H9 (cell line): Measurements from ENCODE around the gene KCNIP4. TPM values are rescaled to one million over a fixed set of nuclear protein-coding genes. Genes with fewer than 3 reads are reported as not detected.

Experiments used
- DNase-seq: peaks from one replicate; pipeline ENCODE4 v3.0.0-alpha.2; 2017
- H2AFZ ChIP-seq: one replicate; pipeline ENCODE4 v1.6.1; 2013; ENCODE audit warnings: mild to moderate bottlenecking, low read length, control low read depth, moderate library complexity
- H2AK5ac ChIP-seq: 2 replicates; pipeline ENCODE4 v1.6.1; 2013; ENCODE audit warnings: low read length, control low read depth, mixed read lengths; ENCODE audit not compliant: insufficient read length
- H2BK120ac ChIP-seq: one replicate; pipeline ENCODE4 v1.6.1; 2013; ENCODE audit warnings: low read depth, mild to moderate bottlenecking, low read length, control low read depth, inconsistent platforms; ENCODE audit not compliant: poor library complexity, severe bottlenecking
- H2BK12ac ChIP-seq: 2 replicates; pipeline ENCODE4 v1.6.1; 2013; ENCODE audit warnings: low read length, control low read depth, mixed read lengths, low read depth; ENCODE audit not compliant: insufficient read length
- H2BK15ac ChIP-seq: 2 replicates; pipeline ENCODE4 v1.6.1; 2013; ENCODE audit warnings: low read depth, low read length, control low read depth
- H2BK20ac ChIP-seq: one replicate; pipeline ENCODE4 v1.6.1; 2013; ENCODE audit warnings: low read depth, mild to moderate bottlenecking, low read length, control low read depth, inconsistent platforms; ENCODE audit not compliant: poor library complexity, severe bottlenecking
- H2BK5ac ChIP-seq: 2 replicates; pipeline ENCODE4 v1.6.1; 2013; ENCODE audit warnings: low read length, control low read depth, mixed read lengths; ENCODE audit not compliant: insufficient read length
- H3K14ac ChIP-seq: 2 replicates; pipeline ENCODE4 v1.6.1; 2013; ENCODE audit warnings: low read length, control low read depth; ENCODE audit not compliant: insufficient read depth
- H3K18ac ChIP-seq: 2 replicates; pipeline ENCODE4 v1.6.1; 2013; ENCODE audit warnings: low read depth, mild to moderate bottlenecking, mixed read lengths, low read length, control low read depth; ENCODE audit not compliant: insufficient read length
- H3K23ac ChIP-seq: 2 replicates; pipeline ENCODE4 v1.6.1; 2013; ENCODE audit warnings: low read length, control low read depth, mixed read lengths, low read depth; ENCODE audit not compliant: insufficient read length
- H3K23me2 ChIP-seq: 2 replicates; pipeline ENCODE4 v1.6.1; 2013; ENCODE audit warnings: low read depth, mild to moderate bottlenecking, mixed read lengths, low read length, control low read depth; ENCODE audit not compliant: insufficient read length, poor library complexity, severe bottlenecking
- H3K27ac ChIP-seq: 2 replicates; pipeline ENCODE4 v1.5.1; 2013; ENCODE audit warnings: low read length, control low read depth, mixed read lengths, low read depth; ENCODE audit not compliant: insufficient read length
- H3K27me3 ChIP-seq: 2 replicates; pipeline ENCODE4 v1.6.1; 2013; ENCODE audit warnings: low read length, control low read depth, inconsistent platforms; ENCODE audit not compliant: insufficient read depth
- H3K4ac ChIP-seq: 2 replicates; pipeline ENCODE4 v1.6.1; 2013; ENCODE audit warnings: low read depth, mild to moderate bottlenecking, control low read depth, inconsistent platforms, low read length, moderate library complexity
- H3K4me1 ChIP-seq: 2 replicates; pipeline ENCODE4 v1.6.1; 2013; ENCODE audit warnings: low read length, control low read depth, inconsistent platforms; ENCODE audit not compliant: insufficient read depth
- H3K4me2 ChIP-seq: 2 replicates; pipeline ENCODE4 v1.6.1; 2013; ENCODE audit warnings: low read length, control low read depth, mixed read lengths; ENCODE audit not compliant: insufficient read length, insufficient read depth
- H3K56ac ChIP-seq: 2 replicates; pipeline ENCODE4 v1.6.1; 2013; ENCODE audit warnings: low read depth, mild to moderate bottlenecking, mixed read lengths, low read length, control low read depth; ENCODE audit not compliant: insufficient read length
- H3K79me1 ChIP-seq: 2 replicates; pipeline ENCODE4 v1.6.1; 2013; ENCODE audit warnings: low read depth, mild to moderate bottlenecking, moderate library complexity, low read length, control low read depth, inconsistent platforms; ENCODE audit not compliant: insufficient read depth, poor library complexity, severe bottlenecking
- H3K79me2 ChIP-seq: 2 replicates; pipeline ENCODE4 v1.6.1; 2013; ENCODE audit warnings: low read length, control low read depth, inconsistent platforms; ENCODE audit not compliant: insufficient read depth
- H3K9ac ChIP-seq: 2 replicates; pipeline ENCODE4 v1.6.1; 2013; ENCODE audit warnings: low read length, control low read depth, mixed read lengths; ENCODE audit not compliant: insufficient read length; ENCODE audit errors: extremely low read depth
- H3K9me3 ChIP-seq: one replicate; pipeline ENCODE4 v1.6.1; 2013; ENCODE audit warnings: low read depth, low read length, inconsistent platforms; ENCODE audit not compliant: control insufficient read depth
- H3T11ph ChIP-seq: one replicate; pipeline ENCODE4 v1.6.1; 2013; ENCODE audit warnings: mild to moderate bottlenecking, low read length, control low read depth, inconsistent platforms
- H4K20me1 ChIP-seq: one replicate; pipeline ENCODE4 v1.6.1; 2013; ENCODE audit not compliant: control insufficient read depth, insufficient read length, insufficient read depth
- H4K5ac ChIP-seq: 2 replicates; pipeline ENCODE4 v1.6.1; 2013; ENCODE audit warnings: low read depth, mild to moderate bottlenecking, mixed read lengths, low read length, control low read depth; ENCODE audit not compliant: insufficient read length
- H4K8ac ChIP-seq: replicated peaks from 2 replicates; pipeline ENCODE4 v1.6.1; 2013; ENCODE audit warnings: low read length, control low read depth, mixed read lengths, low read depth; ENCODE audit not compliant: insufficient read length
- H4K91ac ChIP-seq: 2 replicates; pipeline ENCODE4 v1.6.1; 2013; ENCODE audit warnings: low read depth, mild to moderate bottlenecking, moderate library complexity, mixed read lengths, low read length, control low read depth; ENCODE audit not compliant: insufficient read length
- H3K27ac Mint-ChIP-seq, 3 experiments: 2 replicates in 2 of 3; 3 replicates in 1 of 3; pipeline ENCODE4 v1.8.0; 2020 to 2021; ENCODE audit warnings: mixed read lengths in 3 of 3, mild to moderate bottlenecking in 1 of 3, moderate library complexity in 1 of 3
- H3K27me3 Mint-ChIP-seq: 2 replicates; pipeline ENCODE4 v1.8.0; 2021; ENCODE audit warnings: low read depth, mild to moderate bottlenecking, moderate library complexity, mixed read lengths
- H3K36me3 Mint-ChIP-seq, 3 experiments: 2 replicates in 2 of 3; 3 replicates in 1 of 3; pipeline ENCODE4 v1.8.0; 2020 to 2021; ENCODE audit warnings: low read depth in 3 of 3, mixed read lengths in 3 of 3; ENCODE audit not compliant: insufficient read depth in 1 of 3
- H3K4me1 Mint-ChIP-seq, 2 experiments: 2 replicates each; pipeline ENCODE4 v1.8.0; 2020; ENCODE audit warnings: mixed read lengths in 2 of 2
- H3K4me3 Mint-ChIP-seq, 2 experiments: 2 replicates in 1 of 2; 3 replicates in 1 of 2; pipeline ENCODE4 v1.8.0; 2020 to 2021; ENCODE audit warnings: mild to moderate bottlenecking in 2 of 2, mixed read lengths in 2 of 2, moderate library complexity in 1 of 2
- H3K9me3 Mint-ChIP-seq, 2 experiments: 2 replicates in 1 of 2; 3 replicates in 1 of 2; pipeline ENCODE4 v1.8.0; 2020; ENCODE audit warnings: mild to moderate bottlenecking in 2 of 2, mixed read lengths in 2 of 2, moderate library complexity in 1 of 2
- CTCF ChIP-seq: fragments of 200-600 bp; sonication (generic); conservative IDR thresholded peaks from 3 replicates; pipeline ENCODE4 v1.8.0; 2021; ENCODE audit warnings: antibody characterized with exemption, mild to moderate bottlenecking
- WGBS: extraction: QIAGEN DNeasy Blood & Tissue Kit; methylation state at CpG from one replicate; pipeline ENCODE4 v1.1.7; 2013; ENCODE audit warnings: missing lambda C conversion rate, low lambda C conversion rate, mixed read lengths; ENCODE audit not compliant: insufficient read length; ENCODE audit errors: extremely low coverage; 5-methylcytosine and 5-hydroxymethylcytosine counted together
- total RNA-seq: library from RNA; stranded (reverse); gene quantifications from 2 replicates; pipeline ENCODE4 v1.2.1, GENCODE V29; 2021

KCNIP4 gene
- total RNA-seq, 1 experiment from 2014 or later, result not detected

GRCh38 chr4:20680736-20681135 is 1267.8 kb downstream of the KCNIP4 start:
- H4K91ac ChIP-seq, result no peak overlapping the region
- Mint-ChIP-seq H3K4me1 (peaks cover 18 to 29% of the 10 kb centered on the region in 2 experiments), H3K36me3 (peaks cover 0 to 7% (median 0%) of the 10 kb centered on the region in 3 experiments; a peak in 2 of 7 replicates), H3K27ac (no peak overlapping the region), H3K4me3 (no peak overlapping the region), H3K27me3 (no peaks in the 10 kb centered on the region), H3K9me3 (peaks cover 2 to 9% of the 10 kb centered on the region in 2 experiments; a peak in 3 of 5 replicates)
- no peak overlapping the region for H3K23ac ChIP-seq
- H2BK20ac ChIP-seq, result no peak overlapping the region
- DNase-seq, result no peak
- H4K20me1 ChIP-seq, result no peaks in the 10 kb centered on the region
- H3K4me1 ChIP-seq, result peaks cover 5% of the 10 kb centered on the region
- no peak for TF ChIP-seq CTCF
- H2BK12ac ChIP-seq, result no peak overlapping the region
- H3K18ac ChIP-seq, result no peak overlapping the region
- H3K79me2 ChIP-seq, result no peaks in the 10 kb centered on the region
- H2BK5ac ChIP-seq, result no peak overlapping the region
- H3K27me3 ChIP-seq, result no peaks in the 10 kb centered on the region
- H2AK5ac ChIP-seq, result no peak overlapping the region
- H3K56ac ChIP-seq, result no peak overlapping the region
- no peak overlapping the region for H3K4me2 ChIP-seq
- H3K4ac ChIP-seq, result no peak overlapping the region
- no peaks in the 10 kb centered on the region for H3K9me3 ChIP-seq
- H4K5ac ChIP-seq, result no peak overlapping the region
- H3K27ac ChIP-seq, result no peak overlapping the region
- H3T11ph ChIP-seq, result no peak overlapping the region
- H2BK15ac ChIP-seq, result no peak overlapping the region
- no peak overlapping the region for H2BK120ac ChIP-seq
- H3K14ac ChIP-seq, result no peak overlapping the region
- H3K9ac ChIP-seq, result no peak overlapping the region
- WGBS, result no CpG with 5 or more reads among the region's 1 CpG
- no peak overlapping the region for H2AFZ ChIP-seq
- H3K23me2 ChIP-seq, result no peaks in the 10 kb centered on the region
- no peaks in the 10 kb centered on the region for H3K79me1 ChIP-seq
- no peak overlapping the region for H4K8ac ChIP-seq
